NOMO-1 treated with dmso at 0.1 percent for 144 hours (cell line): ENCODE results near the gene ULK4.
"Not testable (repeated sequence)": the region's sequence is repeated elsewhere in the genome, so short reads cannot be mapped to it uniquely, and the experiment has no call there.

Experiments
- DNase-seq: peaks from one replicate; lab custom pipeline; 2025; ENCODE audit not compliant: unreplicated experiment; lab: John Stamatoyannopoulos, UW

ULK4 gene

DNA sequence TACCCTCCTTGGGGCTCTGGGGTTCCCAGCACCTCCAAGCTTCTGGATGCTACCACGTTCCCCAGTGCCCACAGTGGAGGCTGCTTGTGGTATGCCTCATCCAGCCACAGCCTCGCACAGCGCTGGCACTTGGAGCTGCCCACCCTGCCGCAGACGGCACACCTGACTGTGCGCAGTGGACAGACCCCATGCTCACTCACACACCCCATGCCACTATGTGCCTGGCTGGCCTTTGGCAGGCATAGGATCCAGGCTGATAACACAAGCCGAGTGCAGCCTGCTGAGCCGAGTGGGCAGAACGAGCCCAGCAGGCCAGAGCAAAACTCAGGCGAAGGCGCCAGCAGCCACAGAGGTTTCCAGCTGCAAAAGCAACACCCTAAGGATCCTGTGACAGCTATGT, 311.5 kb downstream of the ULK4 start:
- no peak for DNase-seq

DNA sequence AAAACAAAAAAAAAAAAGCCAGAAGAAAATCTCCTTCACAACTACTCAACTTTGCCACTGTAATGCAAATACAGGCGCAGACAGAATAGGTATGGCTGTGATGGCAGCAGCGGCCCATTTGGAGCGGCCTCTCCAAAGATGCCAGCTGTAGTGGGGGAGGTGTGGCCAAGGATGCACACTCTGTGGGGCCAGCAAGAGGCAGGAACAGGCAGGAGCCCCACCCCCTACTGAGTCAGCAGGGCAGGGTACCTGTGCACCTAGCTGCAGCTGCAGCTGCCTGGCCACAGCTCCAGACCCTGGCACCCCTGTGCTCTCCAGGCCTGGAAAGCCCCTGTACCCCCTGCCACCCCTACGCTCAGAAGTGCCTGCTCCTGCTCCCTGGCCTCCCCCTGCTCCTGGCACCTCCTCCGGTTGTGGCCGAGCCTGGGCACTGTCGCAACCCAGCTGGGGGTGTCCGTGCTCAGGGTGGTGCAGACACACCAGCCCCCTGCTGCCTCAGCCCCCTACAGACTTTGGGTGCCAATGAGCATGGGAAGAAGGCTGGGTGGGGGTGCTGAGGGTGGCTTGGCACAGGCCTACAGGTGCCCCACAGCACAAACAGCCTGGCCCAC, 312.7 kb downstream of the ULK4 start:
- DNase-seq: no peak

DNA sequence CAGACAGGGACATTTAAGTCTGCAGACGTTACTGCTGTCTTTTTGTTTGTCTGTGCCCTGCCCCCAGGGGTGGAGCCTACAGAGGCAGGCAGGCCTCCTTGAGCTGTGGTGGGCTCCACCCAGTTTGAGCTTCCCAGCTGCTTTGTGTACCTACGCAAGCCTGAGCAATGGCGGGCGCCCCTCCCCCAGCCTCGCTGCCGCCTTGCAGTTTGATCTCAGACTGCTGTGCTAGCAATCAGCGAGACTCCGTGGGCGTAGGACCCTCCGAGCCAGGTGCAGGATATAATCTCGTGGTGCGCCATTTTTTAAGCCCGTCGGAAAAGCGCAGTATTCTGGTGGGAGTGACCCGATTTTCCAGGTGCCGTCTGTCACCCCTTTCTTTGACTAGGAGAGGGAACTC, 314.2 kb downstream of the ULK4 start:
- DNase-seq: not testable (repeated sequence)

DNA sequence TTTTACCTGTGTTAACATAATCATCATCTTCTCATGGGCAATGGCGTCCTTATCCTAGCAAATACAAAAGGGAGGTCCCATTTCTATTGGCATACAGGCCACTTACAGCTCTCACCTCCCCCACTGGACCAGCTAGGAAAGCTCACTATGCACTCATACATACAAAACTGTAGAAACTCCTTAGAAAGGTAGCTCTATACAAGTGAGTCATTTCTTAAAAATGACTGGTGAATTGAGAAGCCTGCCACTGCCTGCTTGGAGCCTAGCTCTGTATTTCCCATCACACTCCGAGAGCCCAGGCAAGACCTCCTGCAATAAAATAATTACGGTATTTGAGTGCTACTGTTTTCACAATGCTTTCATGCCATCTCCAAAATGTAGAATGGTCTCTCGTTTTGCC, 321.8 kb downstream of the ULK4 start:
- no peak for DNase-seq

DNA sequence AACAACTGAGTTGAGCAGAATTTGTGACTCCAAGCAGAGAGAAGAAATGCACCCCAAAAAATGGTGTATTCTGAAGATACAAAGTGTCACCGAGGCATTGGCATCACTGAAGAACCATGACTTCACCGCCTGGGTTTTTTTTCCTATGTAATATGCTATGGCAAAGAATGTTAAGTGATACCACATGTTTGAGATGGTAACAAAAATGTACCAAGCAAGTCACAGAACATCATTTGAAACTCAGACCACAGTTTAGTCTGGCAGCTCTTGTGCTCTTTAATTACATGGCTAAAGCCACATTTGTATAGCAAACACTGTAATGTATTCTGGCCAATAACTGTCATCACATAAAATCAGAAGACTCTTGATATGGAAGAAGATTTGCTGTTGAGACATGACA, 323.5 kb downstream of the ULK4 start:
- no peak for DNase-seq

DNA sequence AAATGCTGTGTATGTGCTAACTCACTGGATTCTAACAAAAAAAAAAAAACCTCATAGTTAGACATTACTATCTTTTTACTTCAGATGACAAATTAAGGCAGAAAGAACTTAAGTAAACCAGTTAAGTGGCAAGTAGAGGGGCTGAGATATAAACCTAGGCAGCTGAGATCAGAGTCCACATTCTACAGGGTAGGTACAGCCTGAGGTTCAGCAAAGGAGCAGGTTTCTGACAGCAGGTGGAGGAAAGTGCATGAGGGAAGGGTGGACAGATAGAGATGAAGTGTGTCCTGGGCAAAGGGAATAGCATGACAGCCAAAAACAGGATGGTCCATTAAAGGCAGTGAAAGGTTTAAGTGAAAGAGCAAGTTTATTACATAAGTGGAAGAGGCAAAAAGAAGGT, 329.2 kb downstream of the ULK4 start:
- DNase-seq: no peak

DNA sequence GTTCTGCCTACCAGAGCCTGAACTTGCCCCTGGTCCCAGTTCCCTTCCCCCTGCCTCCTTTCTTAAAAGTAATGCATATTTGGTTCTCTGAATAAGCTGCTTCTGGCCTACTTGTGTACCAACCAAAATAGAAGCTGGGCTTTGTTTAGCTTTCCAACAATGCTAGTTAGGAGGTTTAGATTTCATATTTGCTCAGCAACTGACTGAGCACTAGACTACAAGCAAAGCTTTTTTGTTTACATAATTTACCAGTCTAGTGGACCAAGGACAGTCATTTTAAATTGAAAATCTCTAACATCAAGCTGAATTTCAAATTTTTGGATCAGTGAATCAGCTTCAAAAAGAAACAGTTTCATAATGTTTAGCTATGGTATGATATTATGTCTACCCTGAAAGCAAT, 331.2 kb downstream of the ULK4 start:
- DNase-seq: no peak

DNA sequence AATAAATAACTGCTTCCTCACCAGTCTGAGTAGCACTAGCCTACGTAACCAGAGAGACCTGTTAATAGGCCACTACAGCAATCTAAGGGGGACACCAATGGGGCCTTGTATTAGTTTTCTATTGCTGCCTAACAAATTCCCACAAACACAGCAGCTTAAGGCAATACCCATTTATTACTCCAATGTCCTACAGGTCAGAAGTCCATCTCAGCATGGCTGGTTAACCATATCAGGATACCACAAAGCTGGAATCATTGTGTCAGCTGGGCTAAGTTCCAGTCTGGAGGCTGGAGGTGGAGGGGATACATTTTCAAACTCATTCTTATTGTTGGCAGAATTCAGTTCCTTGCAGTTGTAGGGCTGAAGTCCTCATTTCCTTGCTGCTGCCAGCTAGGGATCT, 331.9 kb downstream of the ULK4 start:
- no peak for DNase-seq

DNA sequence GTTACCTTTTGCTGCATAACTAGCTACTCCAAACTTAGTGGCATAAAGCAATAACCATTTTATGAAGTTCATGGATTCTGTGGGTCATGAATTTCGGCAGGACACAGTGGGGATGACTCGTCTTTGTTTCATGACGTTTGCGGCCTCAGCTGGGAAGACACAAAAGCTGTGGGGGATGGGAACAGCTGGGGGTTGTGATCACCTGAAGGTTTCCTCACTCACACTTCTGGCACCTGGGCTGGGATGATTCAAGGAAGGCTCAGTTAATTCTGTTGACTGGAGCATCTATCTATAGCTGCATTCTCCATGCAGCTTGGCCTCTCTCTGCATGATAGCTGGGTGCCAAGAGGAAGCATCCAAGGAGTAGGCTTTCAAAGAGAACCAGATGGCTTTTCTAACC, 332.8 kb downstream of the ULK4 start:
- DNase-seq: no peak

DNA sequence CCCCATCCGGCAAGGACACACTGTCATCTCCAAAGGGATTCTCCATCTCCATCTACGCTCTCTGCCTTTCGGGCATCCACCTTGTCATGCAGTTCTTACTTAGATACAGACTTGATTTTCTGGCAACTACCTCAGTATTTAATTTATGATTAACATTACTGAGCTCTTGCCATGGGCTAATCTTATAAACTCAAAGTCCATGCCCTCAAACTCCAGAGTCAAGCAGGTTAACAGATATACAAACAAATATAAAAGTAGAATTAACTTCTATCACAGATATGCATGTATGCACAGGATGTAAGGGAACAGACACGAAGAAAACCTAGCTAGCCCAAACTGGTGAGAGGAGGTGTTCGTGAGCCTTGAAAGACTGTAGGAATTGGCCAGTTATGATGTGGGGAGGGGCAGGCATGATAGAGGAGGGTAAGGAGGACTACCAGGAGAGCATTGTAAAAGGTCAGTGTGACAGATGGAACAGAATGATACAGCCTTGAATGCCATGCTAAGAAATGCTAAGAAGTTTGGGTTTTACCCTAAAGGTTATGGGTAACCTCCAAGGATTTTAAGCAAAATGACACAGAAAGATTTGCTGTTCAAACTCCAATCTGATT, 334.3 kb downstream of the ULK4 start:
- no peak for DNase-seq

DNA sequence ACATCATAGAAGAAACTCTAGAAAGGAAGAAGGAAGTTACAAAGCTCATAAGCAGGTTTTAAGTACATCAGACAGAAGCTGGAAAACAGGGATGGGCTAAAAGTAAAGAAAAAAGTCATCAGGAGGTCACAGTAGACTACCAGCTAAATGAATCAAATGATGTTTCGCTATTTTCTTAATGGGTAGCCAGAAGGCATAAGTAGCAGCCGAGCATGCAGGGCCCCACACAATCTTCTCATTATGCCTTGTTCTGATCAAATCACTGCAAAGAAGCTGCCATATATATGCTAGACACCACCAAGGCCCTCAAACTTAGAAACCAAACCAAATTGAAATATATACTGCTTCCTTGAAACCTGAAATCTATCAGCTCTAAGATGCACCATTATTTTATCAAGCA, 349.1 kb downstream of the ULK4 start:
- no peak for DNase-seq

DNA sequence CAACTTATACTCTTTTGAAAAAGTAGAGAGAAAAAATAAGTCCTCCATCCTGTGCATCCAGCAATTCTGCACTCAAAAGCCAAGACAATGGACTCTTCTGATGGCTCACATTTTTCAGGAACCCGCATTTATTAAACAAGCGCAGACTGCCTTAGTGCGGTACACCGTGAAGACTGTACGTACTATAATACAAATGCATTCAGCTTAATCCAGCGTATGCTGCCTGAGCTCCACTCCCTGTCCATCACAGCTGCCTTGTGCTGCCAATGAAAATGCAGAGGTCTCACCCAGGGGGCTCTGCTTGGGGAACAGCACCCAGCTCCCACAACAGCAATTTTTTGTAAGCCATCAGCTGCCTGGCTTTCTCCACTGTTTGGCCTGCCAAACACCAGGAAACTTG, 350.9 kb downstream of the ULK4 start:
- DNase-seq: no peak

DNA sequence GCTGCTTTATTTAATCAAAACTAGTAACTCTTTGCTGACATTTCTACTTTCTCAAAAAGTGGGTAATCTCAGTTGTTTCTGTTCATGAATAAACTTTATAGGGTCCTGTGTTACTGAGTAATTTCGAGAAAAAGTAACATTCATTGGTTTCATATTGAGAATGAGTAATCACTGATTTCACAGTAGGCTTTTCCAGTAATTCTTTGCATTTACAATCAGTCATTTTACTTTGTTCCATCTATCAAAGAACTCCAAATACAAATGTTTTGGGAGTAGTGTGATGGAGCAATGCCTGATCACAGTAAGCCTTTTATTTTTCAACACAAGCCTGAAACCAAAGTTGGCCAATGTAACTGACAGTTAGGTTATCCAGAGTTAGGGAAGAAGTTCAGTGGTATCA, 353.6 kb downstream of the ULK4 start:
- DNase-seq: no peak

DNA sequence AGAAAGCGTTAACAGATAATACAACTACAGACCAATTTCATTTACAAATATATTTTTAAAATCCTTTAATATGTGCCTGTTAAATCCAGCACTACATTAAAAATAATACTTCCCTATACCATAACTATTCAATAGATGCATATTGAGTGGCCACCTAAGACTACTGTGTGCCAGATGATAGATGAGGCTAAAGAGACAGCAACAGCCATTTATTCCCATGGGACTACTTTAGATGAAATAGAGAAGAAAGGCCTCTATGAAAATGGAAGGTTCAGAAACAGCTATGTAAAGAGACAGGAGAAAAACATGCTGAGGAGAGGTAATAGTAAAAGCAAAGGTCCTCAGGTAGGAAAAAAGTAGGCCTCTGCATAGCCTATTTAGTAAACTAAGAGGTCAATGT, 358.1 kb downstream of the ULK4 start:
- no peak for DNase-seq

DNA sequence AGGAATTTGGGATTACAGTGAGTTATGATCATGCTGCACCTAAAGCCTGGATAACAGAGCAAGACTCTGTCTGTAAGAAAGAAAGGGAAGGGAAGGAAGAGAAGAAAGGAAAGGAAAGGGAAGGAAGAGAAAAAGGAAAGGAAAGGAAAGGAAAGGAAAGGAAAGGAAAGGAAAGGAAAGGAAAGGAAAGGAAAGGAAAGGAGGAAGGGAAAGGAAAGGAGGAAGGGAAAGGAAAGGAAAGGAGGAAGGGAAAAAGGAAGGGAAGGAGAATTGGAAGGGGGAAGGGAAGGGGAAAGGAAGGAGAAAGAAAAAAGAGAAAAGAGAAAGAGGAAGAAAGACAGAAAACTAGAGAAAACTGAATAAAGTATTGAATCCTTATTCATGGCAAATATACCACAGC, 359.8 kb downstream of the ULK4 start:
- DNase-seq: no peak

DNA sequence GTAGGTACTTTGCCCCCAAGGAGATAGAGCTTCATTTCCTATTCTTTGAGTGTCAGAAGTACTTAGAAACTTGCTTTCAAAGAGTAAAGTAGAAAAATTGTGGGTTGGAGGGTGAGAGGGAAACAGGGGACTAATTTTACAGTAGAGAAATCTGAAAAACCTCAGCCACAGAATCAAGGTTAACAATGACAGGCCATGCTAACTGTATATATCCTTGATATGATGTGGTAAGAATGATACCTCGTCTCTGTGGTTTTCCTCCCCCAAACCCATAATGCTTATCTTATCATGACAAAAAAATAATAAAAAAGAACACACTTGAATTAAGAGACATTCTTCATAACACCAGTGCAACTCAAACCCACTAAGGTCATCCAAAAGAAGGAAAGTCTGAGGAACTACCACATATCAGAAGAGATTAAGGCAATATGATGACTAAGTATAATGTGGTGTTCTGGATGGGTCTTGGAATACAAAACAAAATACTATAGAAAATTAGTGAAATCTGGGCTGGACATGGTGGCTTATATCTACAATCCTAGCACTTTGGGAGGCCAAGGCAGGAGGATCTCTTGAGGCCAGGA, 360.4 kb downstream of the ULK4 start:
- no peak for DNase-seq

DNA sequence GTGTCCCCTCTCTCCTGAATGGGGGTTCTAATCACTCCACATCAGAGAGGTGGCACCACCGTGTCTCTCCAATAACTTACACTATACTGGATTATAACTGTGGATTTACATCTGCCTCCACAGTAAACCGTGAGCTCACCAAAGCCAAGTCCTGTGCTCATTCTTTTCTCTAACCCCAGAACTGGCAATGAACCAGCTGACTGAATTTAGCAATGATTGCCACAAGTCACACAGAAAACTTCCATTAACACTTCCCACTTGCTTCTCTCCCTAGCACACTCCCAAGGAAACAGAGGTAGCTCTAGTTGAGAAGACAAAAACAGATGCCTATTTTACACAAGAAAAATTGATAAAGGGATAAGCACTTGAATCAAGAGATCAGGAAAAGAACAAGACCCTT, 361.3 kb downstream of the ULK4 start:
- no peak for DNase-seq

DNA sequence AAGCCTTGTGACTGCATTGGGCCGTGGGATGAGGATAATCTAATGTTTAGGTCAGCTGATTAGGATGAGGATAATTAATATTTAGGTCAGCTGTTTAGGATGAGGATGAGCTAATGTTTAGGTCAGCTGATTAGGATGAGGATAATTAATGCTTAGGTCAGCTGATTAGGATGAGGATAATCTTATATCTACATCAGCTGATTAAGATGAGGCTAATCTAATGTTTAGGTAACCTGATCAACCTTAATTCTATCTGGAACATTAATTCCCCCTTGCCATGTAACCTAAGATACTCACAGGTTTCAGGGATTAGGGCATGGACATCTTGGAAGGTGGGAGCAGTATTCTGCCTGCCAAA, 362.8 kb downstream of the ULK4 start:
- no peak for DNase-seq

DNA sequence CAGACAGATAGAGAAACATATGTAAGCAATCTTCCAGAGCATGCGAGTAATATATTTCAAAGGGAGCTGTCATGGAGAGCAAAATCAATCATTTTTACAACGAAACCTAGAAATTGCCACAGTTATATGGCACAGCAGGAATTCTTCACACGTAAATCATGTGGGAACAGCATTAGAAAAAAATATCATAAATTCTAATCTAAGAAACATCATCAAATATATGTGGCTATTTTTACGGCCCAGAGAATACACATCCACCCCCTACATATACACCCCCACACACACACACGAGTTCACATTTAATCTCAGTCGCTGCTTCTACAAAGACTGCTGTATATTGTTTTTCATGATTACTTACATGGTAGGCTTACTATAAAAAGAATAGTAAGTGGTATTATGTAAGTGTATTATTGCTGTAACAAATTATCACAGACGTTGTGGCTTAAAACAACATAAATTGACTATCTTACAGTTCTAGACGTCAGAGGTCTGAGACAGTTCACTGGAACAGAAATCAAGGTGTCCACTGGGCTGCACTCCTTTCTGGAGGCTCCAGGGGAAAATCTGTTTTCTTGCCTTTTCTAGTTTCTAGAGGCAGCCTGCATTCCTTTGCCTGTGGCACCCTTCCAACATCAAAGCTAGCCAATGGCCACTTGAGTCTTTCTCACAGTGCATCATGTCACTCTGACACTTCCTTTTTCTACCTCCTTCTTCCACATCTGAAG, 363.3 kb downstream of the ULK4 start:
- DNase-seq: no peak

DNA sequence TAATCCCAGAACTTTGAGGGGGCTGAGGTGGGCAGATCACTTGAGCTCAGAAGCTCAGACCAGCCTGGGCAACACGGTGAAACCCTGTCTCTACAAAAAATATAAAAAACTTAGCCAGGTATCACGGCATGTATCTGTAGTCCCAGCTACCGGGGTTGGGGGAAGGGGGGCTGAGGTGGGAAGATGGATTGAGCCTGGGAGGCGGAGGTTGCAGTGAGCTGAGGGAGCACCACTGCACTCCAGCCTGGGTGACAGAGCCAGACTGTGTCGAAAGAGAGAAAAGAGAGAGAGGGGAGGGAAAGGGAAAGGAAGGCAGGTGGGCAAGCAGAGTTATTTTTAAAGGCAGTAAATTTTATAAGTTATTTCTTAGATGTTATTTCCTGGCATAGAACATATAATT, 368.1 kb downstream of the ULK4 start:
- no peak for DNase-seq

DNA sequence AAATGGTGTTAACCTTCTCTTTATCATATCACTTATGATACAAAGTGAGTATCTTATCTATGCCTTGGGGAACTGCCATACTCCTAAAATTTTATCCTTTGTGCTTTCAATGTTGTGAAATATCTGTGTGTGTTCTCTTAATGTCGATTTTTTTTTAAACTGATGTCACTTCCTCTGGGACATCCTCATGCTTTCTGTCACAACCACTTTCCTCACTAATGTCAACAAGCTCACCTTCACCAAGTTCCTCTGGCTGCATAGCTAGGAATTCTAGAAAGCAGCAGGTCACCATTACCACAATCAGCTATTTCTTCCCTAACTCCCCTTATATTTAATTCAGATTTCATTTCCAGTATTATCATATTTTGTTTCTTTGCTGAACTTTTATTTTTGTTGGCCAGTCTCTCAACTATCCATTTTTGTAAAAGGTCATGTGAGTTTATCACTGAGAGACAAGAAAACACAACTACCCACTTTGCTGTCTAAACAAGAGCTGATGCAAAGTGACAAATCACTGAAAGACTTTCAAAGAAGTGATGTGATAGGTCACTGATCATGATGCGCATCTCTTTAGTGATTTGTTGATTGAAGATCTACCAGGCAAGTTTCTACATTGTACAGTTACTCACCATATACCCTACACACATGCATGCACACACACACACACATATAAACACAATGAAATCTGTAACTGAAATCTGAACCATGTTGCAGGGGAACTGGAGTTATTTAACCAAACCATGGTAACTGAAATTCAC, 369.0 kb downstream of the ULK4 start:
- no peak for DNase-seq

DNA sequence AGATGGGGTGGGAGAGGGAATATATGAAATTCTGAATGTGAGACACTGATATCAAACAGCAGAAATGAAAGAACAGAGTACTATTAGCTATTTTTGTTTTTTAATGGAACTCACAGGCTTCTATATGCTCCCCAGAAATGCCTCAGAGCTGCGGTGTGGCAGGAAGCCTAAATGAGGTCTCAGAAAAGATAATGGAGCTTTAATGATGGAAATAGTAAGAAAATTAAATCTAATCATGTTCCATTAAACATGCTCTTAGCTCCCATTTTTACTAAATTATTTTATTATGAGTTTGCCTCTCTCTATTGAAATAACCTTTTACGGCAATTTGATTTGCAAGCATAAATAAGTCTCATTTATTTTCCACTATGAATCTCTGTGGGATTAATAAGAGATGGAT, 378.9 kb downstream of the ULK4 start:
- no peak for DNase-seq
